ENCODE measurements around the gene ERAL1.
"Not testable (repeated sequence)": the region's sequence is repeated elsewhere in the genome, so short reads cannot be mapped to it uniquely, and the experiment has no call there.

ERAL1 gene

DNA sequence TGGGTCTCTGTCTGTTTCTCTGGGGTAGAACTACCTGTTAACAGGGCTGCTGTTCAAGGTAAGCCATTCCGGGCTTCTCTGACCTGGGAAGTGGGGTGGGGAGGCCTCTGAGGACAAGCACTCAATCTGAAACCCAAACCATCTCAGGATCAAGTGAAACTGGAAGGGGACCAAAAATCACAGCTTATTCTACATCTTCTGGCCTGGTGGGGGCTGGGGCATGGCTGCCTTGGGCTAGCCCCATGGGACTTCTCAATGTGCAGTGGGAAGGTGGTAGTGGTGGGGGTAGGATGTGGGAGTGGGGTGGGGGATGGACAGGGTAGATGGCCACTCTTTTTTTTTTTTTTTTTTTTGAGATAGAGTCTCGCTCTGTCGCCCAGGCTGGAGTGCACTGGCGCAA lies 37.2 kb downstream of the ERAL1 start:
- no peaks in the 10 kb centered on the region for H3K27me3 ChIP-seq (ENCODE audit: control insufficient read depth in 1 of 2, insufficient read depth in 2 of 2, low read length in 2 of 2)
- no peaks in the 10 kb centered on the region for H3K9me3 ChIP-seq (ENCODE audit: control insufficient read depth in 2 of 2, low read length in 2 of 2)
- no peak overlapping the region for H3K27ac ChIP-seq (ENCODE audit: low read length)
- no peak overlapping the region for H3K9ac ChIP-seq (ENCODE audit: low read length in 2 of 2)
- no peak overlapping the region for H3K4me3 ChIP-seq (ENCODE audit: low read length in 2 of 2)
- H3K4me1 ChIP-seq (ENCODE audit: control insufficient read depth, insufficient read depth, low read length) = peaks cover 13% of the 10 kb centered on the region
- peaks cover 4 to 9% of the 10 kb centered on the region in 2 donors for H3K36me3 ChIP-seq (ENCODE audit: control insufficient read depth in 2 of 2, insufficient read depth in 2 of 2, low read length in 2 of 2)

- peaks cover 25% of the 10 kb centered on the region for H3K4me1 ChIP-seq (ENCODE audit: control insufficient read depth, insufficient read depth, low read length)
- H3K9me3 ChIP-seq (ENCODE audit: control insufficient read depth in 2 of 2, low read length in 2 of 2); H3K27me3 ChIP-seq (ENCODE audit: control insufficient read depth in 1 of 2, insufficient read depth in 2 of 2, low read length in 2 of 2); H3K9ac ChIP-seq (ENCODE audit: low read length in 2 of 2); H3K27ac ChIP-seq (ENCODE audit: low read length); H3K36me3 ChIP-seq (ENCODE audit: control insufficient read depth in 2 of 2, insufficient read depth in 2 of 2, low read length in 2 of 2); H3K4me3 ChIP-seq (ENCODE audit: low read length in 2 of 2): not testable (repeated sequence)
Measured at GRCh38 chr17:28893248-28894183, 38.7 kb downstream of the ERAL1 start.

- H3K36me3 ChIP-seq (ENCODE audit: control insufficient read depth in 2 of 2, insufficient read depth in 2 of 2, low read length in 2 of 2) = peaks cover 0 to 5% of the 10 kb centered on the region in 2 donors
- no peaks in the 10 kb centered on the region for H3K27me3 ChIP-seq (ENCODE audit: control insufficient read depth in 1 of 2, insufficient read depth in 2 of 2, low read length in 2 of 2)
- H3K9me3 ChIP-seq (ENCODE audit: control insufficient read depth in 2 of 2, low read length in 2 of 2) = no peaks in the 10 kb centered on the region
- H3K9ac ChIP-seq (ENCODE audit: low read length in 2 of 2) = peak overlapping the region; percentile 79 to 94
- peak overlapping the region; percentile 85 for H3K27ac ChIP-seq (ENCODE audit: low read length)
- peak overlapping the region; percentile 83 to 87 for H3K4me3 ChIP-seq (ENCODE audit: low read length in 2 of 2)
- H3K4me1 ChIP-seq (ENCODE audit: control insufficient read depth, insufficient read depth, low read length) = peaks cover 27% of the 10 kb centered on the region
Measured at GRCh38 chr17:28895794-28896447, 41.1 kb downstream of the ERAL1 start.

DNA sequence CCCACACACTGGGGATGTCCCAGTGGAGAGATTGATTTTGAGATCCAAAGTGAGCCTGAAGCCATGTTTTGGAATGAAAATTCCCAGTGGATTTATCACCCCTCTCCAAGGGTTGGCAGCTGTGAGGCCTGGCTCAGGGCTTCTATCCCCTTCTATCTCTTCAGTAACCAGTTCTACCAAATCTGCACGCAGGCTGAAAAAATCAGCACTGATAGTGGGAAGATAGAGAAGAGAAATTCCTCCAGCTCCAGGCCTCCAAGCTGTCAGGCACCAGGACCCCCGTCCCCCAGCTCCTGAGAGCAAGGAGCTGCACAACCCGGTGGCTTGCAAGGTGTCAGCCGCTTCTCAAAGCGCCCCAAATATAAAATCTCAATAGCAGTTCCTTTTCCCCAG lies 41.7 kb downstream of the ERAL1 start:
- H3K27ac ChIP-seq (ENCODE audit: low read length) = peak overlapping the region; percentile 85
- H3K4me3 ChIP-seq (ENCODE audit: low read length in 2 of 2) = peak overlapping the region; percentile 83 to 87
- H3K4me1 ChIP-seq (ENCODE audit: control insufficient read depth, insufficient read depth, low read length) = peaks cover 29% of the 10 kb centered on the region
- no peaks in the 10 kb centered on the region for H3K27me3 ChIP-seq (ENCODE audit: control insufficient read depth in 1 of 2, insufficient read depth in 2 of 2, low read length in 2 of 2)
- peaks cover 0 to 2% of the 10 kb centered on the region in 2 donors for H3K36me3 ChIP-seq (ENCODE audit: control insufficient read depth in 2 of 2, insufficient read depth in 2 of 2, low read length in 2 of 2)
- H3K9ac ChIP-seq (ENCODE audit: low read length in 2 of 2) = peak overlapping the region; percentile 79 to 94
- no peaks in the 10 kb centered on the region for H3K9me3 ChIP-seq (ENCODE audit: control insufficient read depth in 2 of 2, low read length in 2 of 2)

- Histone ChIP-seq H3K4me1 (ENCODE audit: control insufficient read depth, insufficient read depth, low read length) (peaks cover 32% of the 10 kb centered on the region), H3K9ac (ENCODE audit: low read length in 2 of 2) (peak within 1 kb of the TSS; percentile 88 to 94), H3K4me3 (ENCODE audit: low read length in 2 of 2) (peak within 1 kb of the TSS; percentile 87 to 88), H3K9me3 (ENCODE audit: control insufficient read depth in 2 of 2, low read length in 2 of 2) (no peaks in the 10 kb centered on the region), H3K27me3 (ENCODE audit: control insufficient read depth in 1 of 2, insufficient read depth in 2 of 2, low read length in 2 of 2) (no peaks in the 10 kb centered on the region), H3K36me3 (ENCODE audit: control insufficient read depth in 2 of 2, insufficient read depth in 2 of 2, low read length in 2 of 2) (peaks cover 0 to 2% of the 10 kb centered on the region in 2 donors), H3K27ac (ENCODE audit: low read length) (peak within 1 kb of the TSS; percentile 85)
Measured at GRCh38 chr17:28896884-28897768, 42.3 kb downstream of the ERAL1 start, which contains the start of gene FLOT2. FLOT2 (minus strand) TSS chr17:28897733; CDS start chr17:28897574, 159 bp downstream.

DNA sequence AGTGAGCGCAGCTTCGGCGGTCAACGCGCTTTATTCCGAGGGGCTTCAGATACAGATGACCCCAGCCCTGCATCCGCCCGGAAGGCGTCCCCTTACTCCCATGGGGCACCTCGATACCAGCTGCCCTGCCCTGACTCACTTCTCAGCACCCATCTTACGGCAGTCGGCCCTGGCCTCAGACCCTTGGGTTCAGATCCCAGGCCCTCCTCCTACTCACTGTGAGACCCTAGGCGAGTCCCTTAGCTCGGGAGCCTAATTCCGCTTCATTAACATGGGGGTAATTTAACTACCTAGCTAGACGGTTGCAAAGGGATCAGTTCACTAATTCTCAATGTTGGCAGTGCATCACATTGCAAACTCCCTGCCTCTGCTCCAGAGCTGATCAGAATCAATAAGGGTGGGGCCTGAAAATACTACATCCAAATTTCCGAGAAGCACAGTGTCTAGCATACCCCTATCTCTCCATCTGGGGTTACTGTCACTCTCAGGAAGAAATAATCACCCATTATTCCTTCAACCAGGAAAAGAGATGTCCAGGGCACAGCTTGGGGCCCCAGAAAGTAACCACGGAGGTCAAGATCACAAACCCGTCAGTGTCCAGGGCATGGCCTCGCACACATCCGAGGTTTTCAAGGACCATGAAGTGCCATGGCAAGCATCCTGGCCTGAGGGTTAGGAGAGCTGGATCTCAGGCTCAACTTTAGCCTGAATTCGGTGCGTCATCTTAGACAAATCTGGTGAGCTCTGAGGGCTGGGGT lies 43.1 kb downstream of the ERAL1 start:
- peaks cover 0 to 2% of the 10 kb centered on the region in 2 donors for H3K36me3 ChIP-seq (ENCODE audit: control insufficient read depth in 2 of 2, insufficient read depth in 2 of 2, low read length in 2 of 2)
- peak overlapping the region; percentile 87 to 88 for H3K4me3 ChIP-seq (ENCODE audit: low read length in 2 of 2)
- peak overlapping the region; percentile 88 to 94 for H3K9ac ChIP-seq (ENCODE audit: low read length in 2 of 2)
- peaks cover 34% of the 10 kb centered on the region for H3K4me1 ChIP-seq (ENCODE audit: control insufficient read depth, insufficient read depth, low read length)
- no peaks in the 10 kb centered on the region for H3K27me3 ChIP-seq (ENCODE audit: control insufficient read depth in 1 of 2, insufficient read depth in 2 of 2, low read length in 2 of 2)
- H3K9me3 ChIP-seq (ENCODE audit: control insufficient read depth in 2 of 2, low read length in 2 of 2) = no peaks in the 10 kb centered on the region
- peak overlapping the region; percentile 85 for H3K27ac ChIP-seq (ENCODE audit: low read length)

DNA sequence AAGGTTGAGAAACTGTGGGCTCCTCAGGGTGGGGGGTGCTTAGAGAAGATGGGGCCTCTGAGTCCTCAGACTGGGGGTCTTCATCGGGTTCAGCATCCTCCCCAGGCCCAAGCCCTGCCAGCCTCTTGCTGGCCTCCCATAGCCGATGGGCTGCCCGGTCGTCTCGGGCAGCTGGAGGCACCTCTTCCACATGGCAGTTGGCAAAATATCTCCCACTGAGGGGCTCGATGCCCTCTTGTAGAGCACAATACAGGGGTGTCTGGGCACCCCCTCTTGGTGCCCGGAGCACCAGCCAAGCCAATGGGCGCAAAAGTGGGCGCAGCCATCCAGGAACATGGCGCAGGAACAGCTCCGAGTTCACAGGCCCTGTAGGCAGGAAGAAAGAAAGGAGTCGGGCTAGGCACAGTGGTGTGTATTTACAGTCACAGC lies 43.7 kb downstream of the ERAL1 start:
- Histone ChIP-seq H3K36me3 (ENCODE audit: control insufficient read depth in 2 of 2, insufficient read depth in 2 of 2, low read length in 2 of 2) (peaks cover 0 to 2% of the 10 kb centered on the region in 2 donors), H3K27ac (ENCODE audit: low read length) (peak overlapping the region; percentile 85), H3K9ac (ENCODE audit: low read length in 2 of 2) (peak overlapping the region; percentile 88 to 94), H3K4me1 (ENCODE audit: control insufficient read depth, insufficient read depth, low read length) (peaks cover 38% of the 10 kb centered on the region), H3K27me3 (ENCODE audit: control insufficient read depth in 1 of 2, insufficient read depth in 2 of 2, low read length in 2 of 2) (no peaks in the 10 kb centered on the region), H3K4me3 (ENCODE audit: low read length in 2 of 2) (peak overlapping the region in 1 of 2 donors; percentile 87), H3K9me3 (ENCODE audit: control insufficient read depth in 2 of 2, low read length in 2 of 2) (no peaks in the 10 kb centered on the region)

DNA sequence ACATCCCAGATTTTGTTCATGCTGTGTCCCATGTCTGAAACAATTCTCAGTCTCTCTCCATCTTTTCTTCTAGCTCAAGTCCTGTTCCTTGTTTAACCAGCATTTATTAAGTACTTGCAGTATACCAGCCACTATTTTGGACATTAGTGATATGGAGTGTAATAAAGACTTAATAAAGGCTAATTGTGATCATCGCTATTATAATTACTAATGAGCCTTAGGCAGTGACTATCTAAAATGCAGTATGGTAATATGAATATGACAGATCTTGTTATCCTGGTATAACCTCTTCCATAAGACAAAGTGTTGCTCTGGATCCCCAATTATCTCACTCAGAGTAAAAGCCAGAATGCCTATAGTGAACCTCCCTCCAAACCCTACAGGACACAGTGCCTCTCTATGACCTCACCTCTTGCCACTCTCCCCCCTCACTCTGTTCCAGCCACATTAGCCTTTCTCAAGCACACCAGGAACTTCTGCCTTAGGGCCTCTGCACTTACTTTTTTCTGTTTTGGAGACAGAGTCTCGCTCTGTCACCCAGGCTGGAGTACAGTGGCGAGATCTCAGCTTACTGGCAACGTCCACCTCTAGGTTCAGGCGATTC lies 44.5 kb downstream of the ERAL1 start:
- H3K9ac ChIP-seq (ENCODE audit: low read length in 2 of 2) = no peak overlapping the region
- H3K27me3 ChIP-seq (ENCODE audit: control insufficient read depth in 1 of 2, insufficient read depth in 2 of 2, low read length in 2 of 2) = no peaks in the 10 kb centered on the region
- H3K4me1 ChIP-seq (ENCODE audit: control insufficient read depth, insufficient read depth, low read length) = peaks cover 38% of the 10 kb centered on the region
- no peaks in the 10 kb centered on the region for H3K9me3 ChIP-seq (ENCODE audit: control insufficient read depth in 2 of 2, low read length in 2 of 2)
- H3K36me3 ChIP-seq (ENCODE audit: control insufficient read depth in 2 of 2, insufficient read depth in 2 of 2, low read length in 2 of 2) = peaks cover 0 to 2% of the 10 kb centered on the region in 2 donors
- no peak overlapping the region for H3K4me3 ChIP-seq (ENCODE audit: low read length in 2 of 2)
- no peak overlapping the region for H3K27ac ChIP-seq (ENCODE audit: low read length)

- Histone ChIP-seq H3K27me3 (ENCODE audit: control insufficient read depth in 1 of 2, insufficient read depth in 2 of 2, low read length in 2 of 2) (no peaks in the 10 kb centered on the region), H3K9me3 (ENCODE audit: control insufficient read depth in 2 of 2, low read length in 2 of 2) (no peaks in the 10 kb centered on the region), H3K9ac (ENCODE audit: low read length in 2 of 2) (peak overlapping the region in 1 of 2 donors; percentile 54), H3K27ac (ENCODE audit: low read length) (no peak overlapping the region), H3K4me3 (ENCODE audit: low read length in 2 of 2) (peak overlapping the region in 1 of 2 donors; percentile 78), H3K4me1 (ENCODE audit: control insufficient read depth, insufficient read depth, low read length) (peaks cover 37% of the 10 kb centered on the region), H3K36me3 (ENCODE audit: control insufficient read depth in 2 of 2, insufficient read depth in 2 of 2, low read length in 2 of 2) (peaks cover 5 to 6% of the 10 kb centered on the region in 2 donors)
Measured at GRCh38 chr17:28900986-28901726, 46.3 kb downstream of the ERAL1 start.

All from stomach smooth muscle (tissue), 2 donors.